ENCODE data around the gene ANKIB1.

- TF ChIP-seq CTCF (conservative IDR thresholded peaks at IDR 0.05 in 1 of 2, IDR thresholded peaks at IDR 0.05 in 1 of 2; ENCODE audit: low read depth in 1 of 2, low read length in 2 of 2) (no peak), EZH2 (IDR thresholded peaks at IDR 0.05; ENCODE audit: low read length, missing control alignments) (no peak)
Measured at GRCh38 chr7:92333866-92334265, 88.1 kb downstream of the ANKIB1 start.
